Lower leg skin (tissue), 4 donors: ENCODE measurements around the gene CCND1. TPM values are rescaled to one million over a fixed set of nuclear protein-coding genes. Genes with fewer than 3 reads are reported as not detected.

Experiments used
- DNase-seq, 2 donors: peaks; one replicate each; pipeline ENCODE4 v3.0.0-alpha.2; 2019; ENCODE audit warnings: low spot score in 2 of 2
- H3K4me3 ChIP-seq: fragments of 200-600 bp; sonication (generic); 2 replicates; pipeline ENCODE4 v1.5.1; 2017; ENCODE audit warnings: mild to moderate bottlenecking, low read depth; ENCODE audit not compliant: poor library complexity, severe bottlenecking
- CTCF ChIP-seq, 3 donors: fragments of 450-650 bp; IDR thresholded peaks; one replicate each; pipeline ENCODE4 v1.5.1; 2016; ENCODE audit warnings: antibody characterized with exemption in 3 of 3, mild to moderate bottlenecking in 3 of 3, moderate library complexity in 2 of 3
- POLR2A ChIP-seq, 2 donors: fragments of 450-650 bp; IDR thresholded peaks; one replicate each; pipeline ENCODE4 v1.6.1; 2016 to 2017; ENCODE audit warnings: antibody characterized with exemption in 2 of 2, mild to moderate bottlenecking in 1 of 2, moderate library complexity in 1 of 2
- WGBS, 2 donors: methylation state at CpG; one replicate each; pipeline ENCODE4 v1.1.5; 2018; 5-methylcytosine and 5-hydroxymethylcytosine counted together
- intact Hi-C: fragments of 100-400 bp; cut with DNase I; formaldehyde crosslinking; loops from one replicate; pipeline ENCODE4 v1.15.0; 2023; ENCODE audit warnings: low total_unique reads
- total RNA-seq, 4 donors: library from RNA; depleted of rRNA; stranded (reverse); fragments of >200 nt; gene quantifications; one replicate each; pipeline ENCODE4 v1.1.0, GENCODE V29; 2016

Gene CCND1
- total RNA-seq, 4 donors from 2014 or later, result 194 to 370 (median 229) TPM

GRCh38 chr11:69604055-69604454, 36.9 kb upstream of the CCND1 start:
- TF ChIP-seq CTCF (IDR thresholded peaks at IDR 0.05) (no peak), POLR2A (IDR thresholded peaks at IDR 0.05) (no peak)
- DNase-seq, result no peak
- H3K4me3 ChIP-seq, result no peak overlapping the region
- WGBS, 2 donors, result 58 to 64% methylated on average over 7 of the region's 7 CpGs
- intact Hi-C loops, result no loop called here

GRCh38 chr11:69605737-69606526, 35.0 kb upstream of the CCND1 start:
- TF ChIP-seq POLR2A (IDR thresholded peaks at IDR 0.05), result no peak
- no peak for TF ChIP-seq CTCF (IDR thresholded peaks at IDR 0.05)
- 94% methylated on average over 18 of the region's 18 CpGs for WGBS, 2 donors
- no peak overlapping the region for H3K4me3 ChIP-seq
- intact Hi-C loops, result no loop called here
- peak in 1 of 2 donors; percentile 64 for DNase-seq

GRCh38 chr11:69609351-69609750, 31.6 kb upstream of the CCND1 start:
- 88 to 93% methylated on average over 2 of the region's 2 CpGs for WGBS, 2 donors
- peak in 1 of 2 donors; percentile 46 for DNase-seq
- H3K4me3 ChIP-seq, result no peak overlapping the region
- TF ChIP-seq POLR2A (IDR thresholded peaks at IDR 0.05), result no peak
- no peak for TF ChIP-seq CTCF (IDR thresholded peaks at IDR 0.05)
- intact Hi-C loops, result no loop called here

GRCh38 chr11:69611548-69612526, 29.1 kb upstream of the CCND1 start:
- TF ChIP-seq CTCF (IDR thresholded peaks at IDR 0.05) (no peak), POLR2A (IDR thresholded peaks at IDR 0.05) (no peak)
- intact Hi-C loops, result no loop called here
- DNase-seq, result peak in 1 of 2 donors; percentile 78
- H3K4me3 ChIP-seq, result no peak overlapping the region
- WGBS, 2 donors, result 70 to 83% methylated on average over 17 of the region's 17 CpGs

GRCh38 chr11:69613594-69613993, 27.4 kb upstream of the CCND1 start:
- intact Hi-C loops, result no loop called here
- no peak overlapping the region for H3K4me3 ChIP-seq
- TF ChIP-seq CTCF (IDR thresholded peaks at IDR 0.05) (no peak), POLR2A (IDR thresholded peaks at IDR 0.05) (no peak)
- WGBS, 2 donors, result 95 to 97% methylated on average over 9 of the region's 9 CpGs
- DNase-seq, result peak in 1 of 2 donors; percentile 52
